ENCODE measurements around the gene ZNF331.

- TF ChIP-seq ZNF274 (IDR thresholded peaks at IDR 0.05; ENCODE audit: low read depth, low read length) (no peak), SUZ12 (IDR thresholded peaks at IDR 0.05; ENCODE audit: extremely low read depth, insufficient read depth, insufficient read length) (no peak)
Measured at GRCh38 chr19:53520163-53520546, 17.8 kb upstream of the ZNF331 start.

Data from NT2/D1 (cell line).